HPDE6-E6E7 (cell line): ENCODE results near the gene TOPBP1.
A peak's percentile ranks its signal among the peaks of the same experiment; 100 is the strongest.
"Not testable (repeated sequence)": the region's sequence is repeated elsewhere in the genome, so short reads cannot be mapped to it uniquely, and the experiment has no call there.

Experiments used
- DNase-seq: peaks from one replicate; pipeline ENCODE4 v3.0.0; 2011; ENCODE audit warnings: missing footprints; ENCODE audit errors: extremely low spot score

Gene TOPBP1

GRCh38 chr3:133661454-133662277, at the start of gene TOPBP1:
Gene TOPBP1, minus strand, starts transcription at chr3:133661941. Its CDS starts 814 bp downstream, at chr3:133661127.
- peak; percentile 81 for DNase-seq

GRCh38 chr3:133711013-133711412, 49.3 kb upstream of the TOPBP1 start:
- no peak for DNase-seq

- DNase-seq: no peak
These were observed 47.5 kb upstream of the TOPBP1 start for GRCh38 chr3:133709139-133709750.

- DNase-seq: no peak
These were observed 44.3 kb upstream of the TOPBP1 start for GRCh38 chr3:133706033-133706432.

- DNase-seq: no peak
These were observed 42.2 kb upstream of the TOPBP1 start for GRCh38 chr3:133703915-133704314.

- no peak for DNase-seq
These were observed 40.0 kb upstream of the TOPBP1 start for GRCh38 chr3:133701435-133702358.

GRCh38 chr3:133700351-133700750, 38.6 kb upstream of the TOPBP1 start:
- DNase-seq: no peak

- DNase-seq: no peak
These were observed 38.2 kb upstream of the TOPBP1 start for GRCh38 chr3:133699903-133700302.

GRCh38 chr3:133699467-133699866, 37.7 kb upstream of the TOPBP1 start:
- no peak for DNase-seq

- DNase-seq: no peak
These were observed 36.2 kb upstream of the TOPBP1 start for GRCh38 chr3:133697960-133698359.

- DNase-seq: no peak
These were observed 33.9 kb upstream of the TOPBP1 start for GRCh38 chr3:133695560-133696171.

GRCh38 chr3:133694288-133695268, 32.8 kb upstream of the TOPBP1 start:
- DNase-seq: no peak

- DNase-seq: no peak
These were observed 32.1 kb upstream of the TOPBP1 start for GRCh38 chr3:133693821-133694220.

- DNase-seq: no peak
These were observed 31.0 kb upstream of the TOPBP1 start for GRCh38 chr3:133692759-133693158.

- no peak for DNase-seq
These were observed 29.7 kb upstream of the TOPBP1 start for GRCh38 chr3:133691273-133692107.

- not testable (repeated sequence) for DNase-seq
These were observed 16.3 kb upstream of the TOPBP1 start for GRCh38 chr3:133677993-133678392.

- no peak for DNase-seq
These were observed 14.8 kb upstream of the TOPBP1 start for GRCh38 chr3:133676336-133677118.

- no peak for DNase-seq
These were observed 14.0 kb upstream of the TOPBP1 start for GRCh38 chr3:133675631-133676335.
